Stimulated activated CD4-positive, alpha-beta T cell treated with anti-CD3 and anti-CD28 coated beads, Interleukin-15, amount 100 ng/mL, for 24 hours (primary cell): ENCODE data around the gene TMEM61.
"Not testable (repeated sequence)": the region's sequence is repeated elsewhere in the genome, so short reads cannot be mapped to it uniquely, and the experiment has no call there.

Experiments
- DNase-seq: peaks from one replicate; pipeline ENCODE4 v3.0.0-alpha.2; 2020

TMEM61 gene

GRCh38 chr1:54963829-54964228, 16.6 kb upstream of the TMEM61 start:
- DNase-seq, result not testable (repeated sequence)

- DNase-seq, result no peak
Observed at GRCh38 chr1:54965624-54966340, 14.6 kb upstream of the TMEM61 start.

GRCh38 chr1:54967372-54967771, 13.1 kb upstream of the TMEM61 start:
- no peak for DNase-seq

GRCh38 chr1:54968551-54968950, 11.9 kb upstream of the TMEM61 start:
- no peak for DNase-seq

- DNase-seq, result no peak
Observed at GRCh38 chr1:54969879-54970278, 10.5 kb upstream of the TMEM61 start.

GRCh38 chr1:54970901-54971300, 9.5 kb upstream of the TMEM61 start:
- no peak for DNase-seq

- DNase-seq, result no peak
Observed at GRCh38 chr1:54971317-54971791, 9.1 kb upstream of the TMEM61 start.

GRCh38 chr1:54972436-54972835, 8.0 kb upstream of the TMEM61 start:
- DNase-seq, result no peak

GRCh38 chr1:54973205-54973921, 7.1 kb upstream of the TMEM61 start:
- DNase-seq, result no peak

- DNase-seq, result no peak
Observed at GRCh38 chr1:54975356-54976108, 4.9 kb upstream of the TMEM61 start.

GRCh38 chr1:54976747-54977146, 3.7 kb upstream of the TMEM61 start:
- no peak for DNase-seq

GRCh38 chr1:54977533-54978297, 2.7 kb upstream of the TMEM61 start:
- no peak for DNase-seq

GRCh38 chr1:54978528-54979326, 1.7 kb upstream of the TMEM61 start:
- no peak for DNase-seq

- no peak for DNase-seq
Observed at GRCh38 chr1:54979327-54979891, 1.0 kb upstream of the TMEM61 start.

GRCh38 chr1:54980046-54980527, 341 bp upstream of the TMEM61 start:
- no peak for DNase-seq

- DNase-seq, result no peak
Observed at GRCh38 chr1:54981466-54981865, 1.0 kb downstream of the TMEM61 start.

- DNase-seq, result no peak
Observed at GRCh38 chr1:54982739-54983138, 2.3 kb downstream of the TMEM61 start.

- no peak for DNase-seq
Observed at GRCh38 chr1:54984131-54984842, 3.9 kb downstream of the TMEM61 start.

GRCh38 chr1:54985556-54985955, 5.1 kb downstream of the TMEM61 start:
- DNase-seq, result no peak

GRCh38 chr1:54986025-54986424, 5.6 kb downstream of the TMEM61 start:
- no peak for DNase-seq

GRCh38 chr1:54986533-54986932, 6.1 kb downstream of the TMEM61 start:
- no peak for DNase-seq
